Astrocyte of the cerebellum (primary cell): Measurements from ENCODE around the gene TMEM37.

Experiments used
- DNase-seq: peaks from one replicate; pipeline ENCODE4 v3.0.0-alpha.2; 2011; ENCODE audit warnings: low read depth
- H3K4me3 ChIP-seq: 2 replicates; pipeline ENCODE4 v1.5.1; 2011; ENCODE audit warnings: mild to moderate bottlenecking, low read depth, low read length, moderate library complexity
- CTCF ChIP-seq: IDR thresholded peaks from 2 replicates; pipeline ENCODE4 v1.5.1; 2012; ENCODE audit warnings: low read length, low read depth, moderate library complexity, mild to moderate bottlenecking; ENCODE audit errors: missing control alignments
- in situ Hi-C: cut with HindIII; loops from 2 replicates; pipeline ENCODE4 v1.10.0; 2017; ENCODE audit warnings: low sequenced_read_pairs

The TMEM37 gene

DNA sequence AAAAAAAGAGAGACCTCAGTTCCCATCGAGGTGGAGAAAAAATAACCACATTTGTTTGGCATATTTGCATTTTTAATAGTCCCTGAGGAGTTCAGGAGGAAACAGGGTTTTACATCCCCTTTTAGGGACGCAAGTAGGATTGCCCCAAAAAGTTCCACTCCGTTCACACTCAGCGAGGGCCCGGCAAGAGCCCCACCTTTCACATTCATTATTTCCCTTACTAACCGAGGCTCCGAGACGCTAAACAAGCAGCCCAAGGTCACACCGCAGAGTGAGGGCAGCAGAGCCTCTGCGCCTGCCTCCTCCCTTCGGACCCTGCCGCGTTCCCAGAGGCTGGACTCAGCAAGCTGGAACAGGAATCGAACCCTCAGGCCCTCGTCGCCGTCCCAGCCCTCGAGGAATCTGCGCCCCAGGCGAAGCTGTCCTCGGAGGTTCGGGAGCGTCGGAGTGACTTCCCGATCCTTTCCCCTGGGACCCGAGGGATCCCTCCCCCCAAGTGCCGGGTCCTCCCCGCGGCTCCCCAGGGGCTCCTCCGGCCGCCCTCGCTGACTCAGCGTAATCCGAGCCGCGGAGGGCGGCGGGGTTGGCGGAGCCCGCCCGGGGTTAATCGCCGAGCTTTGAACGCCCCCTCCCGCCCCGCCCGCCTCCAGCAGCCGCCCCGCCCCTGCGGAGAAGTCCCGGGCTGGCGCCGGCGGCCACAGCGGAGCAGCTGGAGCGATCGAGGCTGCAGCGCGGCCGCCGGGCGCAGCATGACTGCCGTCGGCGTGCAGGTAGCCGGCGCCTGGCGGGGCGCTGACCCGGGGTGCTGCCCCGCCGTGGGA lies at the start of gene TMEM37:
Gene TMEM37, plus strand, starts transcription at position 700 of the 821 bp plus-strand sequence. Its CDS starts 50 bp downstream, at position 750.
- in situ Hi-C loops, result no loop called here
- H3K4me3 ChIP-seq, result peak within 1 kb of the TSS; percentile 44
- DNase-seq, result peak; percentile 16
- TF ChIP-seq CTCF, result no peak

DNA sequence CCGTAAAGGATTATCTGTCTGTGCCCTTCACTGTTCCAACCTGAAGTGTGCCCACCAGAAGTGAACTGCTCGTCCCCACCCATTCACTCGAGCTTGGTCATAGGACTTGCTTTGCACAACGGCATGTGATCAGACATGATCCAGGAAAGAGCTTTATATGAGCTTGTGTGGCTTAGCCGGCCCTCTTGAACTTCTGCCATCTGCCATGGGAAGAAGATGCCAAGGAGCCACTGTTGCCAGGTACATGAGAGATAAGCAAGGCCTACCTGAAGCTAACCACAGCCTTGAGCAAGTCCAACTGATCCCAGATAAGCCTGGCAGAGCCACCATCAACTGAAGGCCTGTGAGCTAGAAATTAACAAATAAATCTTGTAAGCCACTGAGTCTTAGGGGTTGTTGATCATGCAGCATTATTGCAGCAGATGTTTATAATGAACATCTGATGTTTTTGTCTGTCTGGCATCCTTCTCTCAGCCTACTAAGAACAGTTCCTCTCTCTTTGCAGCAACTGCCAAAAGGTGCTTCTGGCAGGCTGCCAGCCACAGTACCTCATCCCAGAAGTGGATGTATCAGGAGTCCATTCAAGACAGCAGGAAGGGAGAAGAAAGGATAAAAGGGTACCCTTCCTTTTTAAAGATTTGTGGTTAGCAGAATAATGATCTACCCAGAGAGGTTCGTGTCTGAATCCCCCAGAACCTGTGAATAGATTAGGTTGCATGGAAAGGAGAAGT lies 48.1 kb upstream of the TMEM37 start:
- in situ Hi-C loops, result no loop called here
- H3K4me3 ChIP-seq, result no peak overlapping the region
- no peak for DNase-seq
- no peak for TF ChIP-seq CTCF

DNA sequence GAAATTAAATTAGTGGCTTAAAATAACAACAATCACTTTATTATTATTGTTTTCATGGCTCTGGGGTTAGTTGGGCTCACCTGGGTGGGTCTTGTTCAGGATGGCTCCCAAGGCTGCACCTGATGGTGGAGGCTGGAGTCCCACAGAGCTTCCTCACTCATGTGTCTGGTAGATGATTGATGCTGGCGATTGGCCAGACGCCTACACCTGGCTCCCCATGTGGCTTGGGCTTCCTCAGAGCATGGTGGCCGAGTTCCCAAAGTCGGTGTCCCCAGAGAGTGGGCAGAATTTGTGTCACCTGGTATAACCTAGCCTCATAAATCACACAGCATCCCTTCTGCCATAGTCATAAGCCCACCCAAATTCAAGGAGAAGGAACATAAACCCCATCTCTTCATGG lies 46.7 kb upstream of the TMEM37 start:
- in situ Hi-C loops, result no loop called here
- no peak for TF ChIP-seq CTCF
- H3K4me3 ChIP-seq, result no peak overlapping the region
- no peak for DNase-seq

- no peak for DNase-seq
- no peak for TF ChIP-seq CTCF
- H3K4me3 ChIP-seq, result no peak overlapping the region
- in situ Hi-C loops, result no loop called here
These were observed 46.2 kb upstream of the TMEM37 start for GRCh38 chr2:119385466-119385865.

DNA sequence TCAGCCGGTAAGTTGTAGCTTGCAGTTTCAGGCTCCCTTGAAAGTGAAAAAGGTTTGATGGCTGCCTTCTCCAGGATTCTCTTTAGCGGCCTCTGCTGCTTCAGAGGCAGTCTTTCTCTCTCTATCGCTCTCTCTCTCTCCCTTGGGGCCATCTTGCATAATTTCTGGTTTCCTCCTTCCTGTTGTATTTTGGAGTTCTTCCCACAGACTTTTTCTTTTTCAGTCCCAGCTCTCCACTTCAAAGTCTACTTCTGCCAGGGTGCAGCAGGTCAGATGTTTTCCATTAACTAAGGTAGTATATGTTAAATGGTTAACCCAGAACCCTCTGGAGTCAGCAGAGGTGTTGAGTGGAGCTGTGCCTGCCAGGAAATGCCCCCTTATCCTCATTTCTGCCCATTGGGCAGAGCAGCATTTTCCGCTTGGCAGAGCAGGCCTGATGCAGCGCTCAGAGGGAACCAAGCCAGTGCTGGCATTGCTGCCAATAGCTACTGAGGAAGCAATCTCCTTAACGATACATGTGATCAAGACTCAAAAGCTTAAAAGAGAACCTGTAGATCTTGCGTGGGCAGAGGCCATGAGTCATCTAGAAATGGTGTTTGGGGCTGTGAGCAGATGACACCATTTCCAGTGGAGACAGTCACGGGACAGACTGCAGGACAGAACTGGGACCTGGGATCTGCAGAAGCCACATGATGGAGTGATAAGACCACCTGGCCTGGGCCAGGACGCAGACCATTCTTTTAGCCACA lies 44.1 kb upstream of the TMEM37 start:
- TF ChIP-seq CTCF, result peak; percentile 60
- no peak overlapping the region for H3K4me3 ChIP-seq
- DNase-seq, result peak; percentile 60

DNA sequence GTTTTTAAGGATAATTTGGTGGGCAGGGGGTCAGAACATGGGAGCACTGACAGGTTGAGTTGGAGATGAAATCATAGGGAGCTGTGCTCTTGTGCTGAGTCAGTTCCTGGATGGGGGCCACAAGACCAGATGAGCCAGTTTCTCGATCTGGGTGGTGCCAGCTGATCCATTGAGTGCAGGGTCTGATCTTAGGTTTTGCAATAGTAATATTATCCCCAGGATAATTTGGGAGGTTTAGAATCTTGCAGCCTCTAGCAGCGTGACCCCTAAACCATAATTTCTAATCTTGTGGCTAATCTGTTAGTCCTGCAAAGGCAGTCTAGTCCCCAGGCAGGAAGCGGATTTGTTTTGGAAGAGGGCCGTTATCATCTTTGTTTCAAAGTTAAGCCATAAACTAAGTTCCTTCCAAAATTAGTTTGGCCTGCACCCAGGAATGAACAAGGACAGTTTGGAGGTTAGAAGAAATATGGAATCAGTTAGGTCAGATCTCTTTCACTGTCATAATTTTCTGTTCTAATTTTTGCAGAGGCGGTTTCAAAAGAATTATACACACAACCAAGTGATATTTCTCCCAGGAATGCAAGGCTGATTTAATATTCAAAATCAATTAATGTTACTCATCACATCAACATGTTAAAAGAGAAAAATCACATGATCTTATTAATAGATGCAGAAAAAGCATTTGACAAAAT lies 41.9 kb upstream of the TMEM37 start:
- DNase-seq, result no peak
- TF ChIP-seq CTCF, result no peak
- H3K4me3 ChIP-seq, result no peak overlapping the region
- in situ Hi-C loops, result no loop called here

More for the DNA sequence above, 44.1 kb upstream of the TMEM37 start:
- in situ Hi-C loops, result no loop called here
